ENCODE results near the gene TRAF1. TPM values are rescaled to one million over a fixed set of nuclear protein-coding genes. Genes with fewer than 3 reads are reported as not detected.

Gene TRAF1
- total and polyA plus RNA-seq, 10 of the 15 experiments (the other 5 are each of a cell fraction or from before 2014, with no cell fraction given): 13.8 to 163 (median 128) TPM

- SMC1A ChIA-PET (ENCODE audit: uncharacterized antibody, unreplicated experiment): interaction anchor here (1.2 to 1.3 kb wide), 2 partner anchors 98 to 207 kb away, joined by 3 read pairs; no protein-coding TSS in a partner anchor
- Histone ChIP-seq H3K36me3 (ENCODE audit: control insufficient read depth in 2 of 2, insufficient read depth in 2 of 2, low read length in 1 of 2) (peaks cover 14 to 16% of the 10 kb centered on the region in 2 experiments), H3K27me3 (replicated peaks in 1 of 2; ENCODE audit: control insufficient read depth in 2 of 2, insufficient read depth in 2 of 2, low read length in 1 of 2) (no peaks in the 10 kb centered on the region), H3K4me3 (no peak overlapping the region), H4K20me1 (ENCODE audit: control insufficient read depth, insufficient read depth) (no peaks in the 10 kb centered on the region), H3K4me2 (ENCODE audit: control insufficient read depth, insufficient read depth) (no peak overlapping the region), H3K27ac (ENCODE audit: control insufficient read depth, insufficient read depth) (no peak overlapping the region), H2AFZ (ENCODE audit: control insufficient read depth, low read depth, low read length) (no peak overlapping the region), H3K9ac (ENCODE audit: control insufficient read depth, insufficient read depth, low read length) (no peak overlapping the region), H3K9me3 (replicated peaks; ENCODE audit: control insufficient read depth, insufficient read depth, low read length) (no peaks in the 10 kb centered on the region), H3K4me1 (ENCODE audit: control insufficient read depth, insufficient read depth, low read length) (no peaks in the 10 kb centered on the region), H3K79me2 (ENCODE audit: control insufficient read depth, insufficient read depth, low read length) (no peaks in the 10 kb centered on the region)
- intact Hi-C loops (cut with micrococcal nuclease; ENCODE audit: unreplicated experiment) (no loop called here), in situ Hi-C loops (cut with MboI) (no loop called here)
- no TSS peak for BruUV-seq (replicated peaks)
- FAIRE-seq (no peak), ATAC-seq (no peak), DNase-seq (ENCODE audit: low read depth, low spot score) (no peak)
- TF ChIP-seq SMAD5 (IDR thresholded peaks at IDR 0.05; ENCODE audit: low read depth) (no peak), TARDBP (IDR thresholded peaks at IDR 0.05; ENCODE audit: borderline replicate concordance) (no peak), MTA2 (IDR thresholded peaks at IDR 0.05; ENCODE audit: low read depth) (no peak), HDGF (IDR thresholded peaks at IDR 0.05) (no peak), TCF3 (IDR thresholded peaks at IDR 0.05; ENCODE audit: borderline replicate concordance, insufficient read depth, low read depth, low read length) (no peak), MEF2A (IDR thresholded peaks at IDR 0.05; ENCODE audit: insufficient read depth, low read depth, low read length) (no peak), HDAC6 (IDR thresholded peaks at IDR 0.05; ENCODE audit: unreplicated experiment) (no peak), JUND (IDR thresholded peaks at IDR 0.05; ENCODE audit: low read depth, low read length) (no peak), LARP7 (IDR thresholded peaks at IDR 0.05) (no peak), MYC (IDR thresholded peaks at IDR 0.05; ENCODE audit: insufficient read depth, insufficient read length, insufficient replicate concordance, low read length, severe bottlenecking) (no peak), BCLAF1 (IDR thresholded peaks at IDR 0.05) (no peak), MLLT1 (IDR thresholded peaks at IDR 0.05) (no peak), CREM (IDR thresholded peaks at IDR 0.05; ENCODE audit: low read depth) (no peak), EGR1 (IDR thresholded peaks at IDR 0.05; ENCODE audit: borderline replicate concordance in 1 of 2, low read depth in 2 of 2, low read length in 2 of 2) (no peak), PAX8 (IDR thresholded peaks at IDR 0.05) (no peak), ZBED1 (IDR thresholded peaks at IDR 0.05; ENCODE audit: borderline replicate concordance) (no peak), RCOR1 (conservative IDR thresholded peaks at IDR 0.05; ENCODE audit: low read depth, low read length) (no peak), PKNOX1 (IDR thresholded peaks at IDR 0.05) (no peak), IKZF1 (conservative IDR thresholded peaks at IDR 0.05) (no peak)
- WGBS (ENCODE audit: insufficient coverage, insufficient replicate concordance, low lambda C conversion rate, missing lambda C conversion rate): 79% methylated on average over 6 of the region's 6 CpGs
- POLR2A ChIA-PET: no interaction called here
- RAD21 ChIA-PET (ENCODE audit: unreplicated experiment): interaction anchor here (0.9 kb wide), 1 partner anchor 10 kb away, joined by 3 read pairs; the partner anchor contains the start of gene PSMD5
- CTCF ChIA-PET: interaction anchor here (0.6 kb wide), 1 partner anchor 575 kb away, joined by 3 read pairs; no protein-coding TSS in a partner anchor
Measured at GRCh38 chr9:120853198-120853597, 73.4 kb downstream of the TRAF1 start.
